Activated CD4-positive, alpha-beta T cell treated with anti-CD3 and anti-CD28 coated beads, Interleukin-2, amount 50 U/mL, for 24 hours (primary cell): ENCODE results near the gene CYTH2.
A peak's percentile ranks its signal among the peaks of the same experiment; 100 is the strongest.

Experiments
- DNase-seq, 2 donors: peaks; one replicate each; pipeline ENCODE4 v3.0.0-alpha.2; 2020; ENCODE audit warnings: low read depth in 1 of 2, low spot score in 1 of 2

The CYTH2 gene

DNA sequence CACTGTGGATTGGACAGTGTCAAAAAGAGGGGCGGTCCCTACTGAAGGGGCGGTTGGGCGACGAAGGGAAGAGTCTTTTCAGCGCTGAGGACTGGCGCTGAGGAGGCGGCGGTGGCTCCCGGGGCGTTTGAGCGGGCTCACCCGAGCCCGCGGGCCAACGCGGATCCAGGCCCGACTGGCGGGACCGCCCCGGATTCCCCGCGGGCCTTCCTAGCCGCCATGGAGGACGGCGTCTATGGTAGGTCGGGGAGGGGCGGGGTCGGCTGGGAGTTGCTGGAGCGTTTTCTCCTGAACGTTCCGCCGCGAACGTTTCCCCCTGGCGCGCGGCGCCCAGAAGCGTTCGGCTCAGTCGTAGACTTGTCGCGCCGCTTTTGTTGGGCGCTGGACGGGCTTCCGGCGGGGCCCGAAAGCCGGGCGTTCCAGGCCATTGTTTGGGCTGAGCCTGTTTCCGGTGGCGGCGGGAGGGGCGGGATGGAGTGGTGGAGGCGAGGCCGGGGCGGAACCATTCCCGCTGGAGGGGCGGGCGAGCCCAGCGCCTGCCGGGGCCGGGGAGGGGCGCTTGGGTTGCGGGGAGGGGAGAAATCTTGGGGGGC lies at the start of gene CYTH2:
Gene CYTH2 (plus strand): TSS at position 81 of the 593 bp plus-strand sequence. CDS start 139 bp downstream, at position 220.
- peak; percentile 49 to 60 for DNase-seq

- DNase-seq, result no peak
Observed at GRCh38 chr19:48421548-48421947, 47.6 kb upstream of the CYTH2 start.

DNA sequence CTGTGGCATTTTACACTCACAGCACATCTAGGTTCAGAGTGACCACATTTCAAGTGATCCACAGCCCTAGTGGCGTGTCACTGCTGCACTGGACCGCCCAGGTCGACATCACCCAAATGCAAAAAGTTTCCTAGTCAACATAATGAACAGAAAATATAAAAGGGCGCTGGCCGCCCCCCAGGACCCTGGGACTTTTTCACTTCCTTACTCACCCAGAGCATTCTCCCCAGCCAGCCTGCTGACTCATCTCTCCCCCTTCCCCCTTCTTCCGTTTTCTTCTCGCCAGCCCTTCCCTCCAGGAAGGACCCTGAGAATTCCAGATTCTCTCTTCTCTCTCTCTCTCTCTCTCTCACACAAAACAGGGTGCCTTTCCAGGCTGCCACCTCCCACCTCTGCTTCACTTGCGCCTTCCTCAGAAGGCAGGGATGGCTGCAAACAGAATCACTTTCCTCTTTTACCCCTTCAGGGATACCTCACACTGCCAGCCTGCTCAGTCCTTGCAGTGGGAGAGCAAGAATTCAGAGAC lies 44.4 kb upstream of the CYTH2 start:
- no peak for DNase-seq

- DNase-seq, result no peak
Observed at GRCh38 chr19:48428670-48429069, 40.5 kb upstream of the CYTH2 start.

DNA sequence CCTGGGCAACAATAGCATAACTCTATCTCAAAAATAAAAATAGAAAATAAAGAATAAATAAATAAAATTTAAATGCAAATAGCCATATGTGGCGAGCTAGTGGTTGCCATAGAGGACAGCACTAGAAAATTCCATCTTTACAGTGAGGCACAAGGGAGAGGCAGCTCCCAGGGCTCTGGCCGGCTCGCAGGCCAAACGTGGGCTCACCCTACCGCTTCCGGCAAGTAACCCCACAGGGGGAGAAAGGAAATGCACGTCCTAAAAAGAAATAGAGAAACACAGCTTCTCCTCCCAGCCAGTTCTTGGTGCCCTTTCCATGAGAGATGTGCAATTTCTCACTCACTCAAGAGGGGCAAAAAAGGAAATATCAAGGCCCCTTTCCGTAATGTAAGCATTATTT lies 35.8 kb upstream of the CYTH2 start:
- DNase-seq, result no peak

- no peak for DNase-seq
Observed at GRCh38 chr19:48436586-48436985, 32.6 kb upstream of the CYTH2 start.

GRCh38 chr19:48441360-48442050 lies 27.7 kb upstream of the CYTH2 start:
- DNase-seq, result no peak

DNA sequence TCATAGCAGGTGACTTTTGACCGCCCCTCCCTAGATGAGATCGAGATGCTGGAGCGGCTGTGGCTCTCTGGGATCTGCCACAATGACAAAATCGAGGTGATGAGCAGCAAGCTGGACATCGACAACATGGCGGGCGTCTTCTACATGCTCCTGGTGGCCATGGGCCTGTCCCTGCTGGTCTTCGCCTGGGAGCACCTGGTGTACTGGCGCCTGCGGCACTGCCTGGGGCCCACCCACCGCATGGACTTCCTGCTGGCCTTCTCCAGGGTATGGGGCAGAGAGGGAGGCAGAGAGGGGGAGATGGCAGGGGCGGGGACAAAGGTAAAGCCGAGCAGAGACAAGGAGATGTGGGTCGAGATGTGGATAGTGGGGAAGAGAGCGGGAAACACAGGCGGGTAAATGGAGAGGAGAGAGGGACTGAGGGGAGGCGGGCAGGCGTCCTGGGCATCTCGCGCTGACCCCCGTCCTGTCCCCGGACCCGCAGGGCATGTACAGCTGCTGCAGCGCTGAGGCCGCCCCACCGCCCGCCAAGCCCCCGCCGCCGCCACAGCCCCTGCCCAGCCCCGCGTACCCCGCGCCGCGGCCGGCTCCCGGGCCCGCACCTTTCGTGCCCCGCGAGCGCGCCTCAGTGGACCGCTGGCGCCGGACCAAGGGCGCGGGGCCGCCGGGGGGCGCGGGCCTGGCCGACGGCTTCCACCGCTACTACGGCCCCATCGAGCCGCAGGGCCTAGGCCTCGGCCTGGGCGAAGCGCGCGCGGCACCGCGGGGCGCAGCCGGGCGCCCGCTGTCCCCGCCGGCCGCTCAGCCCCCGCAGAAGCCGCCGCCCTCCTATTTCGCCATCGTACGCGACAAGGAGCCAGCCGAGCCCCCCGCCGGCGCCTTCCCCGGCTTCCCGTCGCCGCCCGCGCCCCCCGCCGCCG lies 26.8 kb upstream of the CYTH2 start:
- DNase-seq, result no peak

- no peak for DNase-seq
Observed at GRCh38 chr19:48443256-48443655, 25.9 kb upstream of the CYTH2 start.

- DNase-seq, result no peak
Observed at GRCh38 chr19:48443731-48444128, 25.4 kb upstream of the CYTH2 start.

DNA sequence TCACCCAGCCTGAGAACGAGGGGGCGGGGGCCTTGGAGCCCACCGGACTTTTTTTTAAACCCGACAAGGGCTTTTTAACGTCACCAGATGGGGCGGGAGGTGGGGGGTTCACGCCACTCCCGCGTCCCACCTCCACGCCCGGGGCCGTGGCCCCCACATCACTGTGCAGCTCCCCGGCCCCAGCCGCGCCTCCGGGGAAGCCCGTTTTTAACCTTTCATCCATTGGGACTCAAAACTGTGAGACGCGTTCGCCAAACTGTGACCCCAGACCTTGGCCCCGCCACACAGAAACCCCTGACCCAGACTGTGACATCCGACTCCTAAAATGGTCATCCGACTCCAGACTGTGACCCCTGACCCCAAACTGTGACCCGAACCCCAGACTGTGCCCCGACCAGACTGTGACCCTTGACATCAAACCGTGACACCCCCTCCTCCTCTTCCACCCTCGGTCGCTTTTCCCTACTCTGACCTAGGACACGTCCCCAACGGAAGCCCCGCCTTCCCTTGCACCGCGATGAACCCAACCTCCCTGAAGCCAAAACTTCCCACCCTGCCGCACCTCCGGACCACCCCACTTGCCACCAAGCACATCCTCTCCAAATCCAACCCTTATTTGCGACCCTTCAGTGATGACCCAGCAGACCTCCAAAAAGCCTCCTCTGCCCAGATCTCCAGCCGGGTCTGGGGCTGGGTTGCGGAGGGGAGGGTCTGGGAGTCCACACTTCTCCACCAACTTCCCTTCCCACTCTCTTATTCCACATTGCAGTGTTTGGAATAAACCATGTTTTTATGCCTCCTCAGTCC lies 24.8 kb upstream of the CYTH2 start:
- no peak for DNase-seq

DNA sequence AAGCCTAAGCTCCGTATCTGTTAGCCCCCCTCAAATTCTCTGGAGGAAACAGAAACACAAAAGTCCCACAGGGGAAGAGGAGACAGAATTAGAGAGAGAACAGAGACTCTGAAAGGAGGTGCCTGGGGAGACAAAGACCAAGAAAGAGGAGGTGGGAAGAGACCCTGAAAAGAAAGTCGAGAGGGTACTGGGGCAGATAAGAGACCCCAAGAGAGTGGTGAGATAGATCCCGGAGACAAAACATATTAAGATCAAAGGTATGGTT lies 24.3 kb upstream of the CYTH2 start:
- DNase-seq, result no peak

DNA sequence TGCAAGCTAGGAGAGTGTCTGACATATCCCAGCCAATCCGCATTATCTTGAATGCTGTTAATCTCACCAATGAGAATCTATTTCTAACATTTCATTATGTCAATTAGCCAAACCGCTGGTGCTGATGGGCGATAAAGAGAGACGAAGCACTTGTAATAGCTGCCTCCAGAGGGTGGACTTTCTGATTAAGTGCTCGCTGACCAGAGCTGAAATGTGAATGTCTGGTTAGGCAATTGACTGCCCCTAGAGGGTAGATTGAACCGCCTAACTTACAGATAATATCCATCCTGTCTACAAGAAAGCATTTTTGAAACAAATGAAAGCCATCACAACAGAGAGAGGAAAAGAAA lies 23.9 kb upstream of the CYTH2 start:
- DNase-seq, result no peak

GRCh38 chr19:48445606-48446481 lies 23.3 kb upstream of the CYTH2 start, which contains the start of gene GRWD1:
Gene GRWD1 (plus strand): TSS chr19:48445983. CDS start chr19:48446006, 23 bp downstream.
- DNase-seq, result peak; percentile 83 to 96

GRCh38 chr19:48446579-48446978 lies 22.6 kb upstream of the CYTH2 start:
- DNase-seq, result no peak

DNA sequence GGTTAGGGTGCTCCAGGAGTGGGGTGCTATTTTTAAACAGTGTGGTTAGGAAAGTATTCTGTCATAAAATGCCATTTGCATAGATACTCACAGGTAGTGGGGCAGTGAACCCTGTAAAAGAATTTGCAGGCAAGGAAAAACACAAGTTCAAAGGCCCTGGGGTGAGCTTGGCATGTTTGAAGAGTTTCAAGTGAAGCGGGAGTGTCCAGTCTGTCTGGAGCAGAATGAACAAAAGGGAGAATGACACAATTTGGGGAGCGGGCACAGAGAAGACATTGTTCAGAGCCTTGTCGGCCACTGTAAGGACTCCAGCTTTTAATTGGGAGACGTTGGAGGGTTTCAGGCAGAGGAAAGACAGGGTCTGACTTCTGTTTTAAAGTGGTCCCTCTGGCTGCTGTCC lies 20.6 kb upstream of the CYTH2 start:
- DNase-seq, result no peak

- DNase-seq, result no peak
Observed at GRCh38 chr19:48450441-48450840, 18.7 kb upstream of the CYTH2 start.

DNA sequence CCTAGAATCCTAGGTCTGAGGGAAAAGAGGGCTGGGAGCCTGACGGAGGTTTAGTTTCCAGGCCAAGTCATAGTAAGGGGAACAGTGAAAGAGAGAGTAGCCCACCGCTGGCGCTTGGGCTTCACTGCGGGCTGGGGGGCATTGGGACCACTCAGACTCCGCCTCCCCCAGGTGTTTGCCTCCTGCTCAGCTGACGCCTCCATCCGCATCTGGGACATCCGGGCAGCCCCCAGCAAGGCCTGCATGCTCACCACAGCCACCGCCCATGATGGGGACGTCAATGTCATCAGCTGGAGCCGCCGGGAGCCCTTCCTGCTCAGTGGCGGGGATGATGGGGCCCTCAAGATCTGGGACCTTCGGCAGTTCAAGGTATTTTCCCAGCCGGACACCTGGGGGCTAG lies 18.3 kb upstream of the CYTH2 start:
- DNase-seq, result no peak

DNA sequence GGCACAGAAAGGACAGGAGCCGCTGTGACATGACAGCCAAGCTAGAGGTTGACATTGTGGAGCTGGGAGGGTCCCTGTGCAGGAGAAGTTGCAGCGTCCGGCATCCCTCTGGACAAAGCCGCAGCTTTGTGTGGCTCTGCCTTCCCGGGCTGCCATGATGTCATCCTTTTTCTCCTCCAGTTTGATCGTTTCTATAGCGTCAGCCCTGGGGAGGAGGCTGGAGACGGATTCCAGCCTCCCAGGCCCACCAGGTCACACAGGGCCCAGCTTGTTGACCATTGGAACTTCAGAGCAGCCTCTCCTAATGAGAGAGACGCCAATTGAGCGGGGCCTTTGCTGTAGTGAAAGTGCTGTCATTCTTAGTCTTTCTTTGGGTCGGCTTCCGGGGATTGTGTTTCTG lies 17.5 kb upstream of the CYTH2 start:
- no peak for DNase-seq
